A549 treated with AZD9567 at 1 μM for 4 hours (cell line): Measurements from ENCODE around the gene SPTLC1. TPM values are rescaled to one million over a fixed set of nuclear protein-coding genes. Genes with fewer than 3 reads are reported as not detected.

ENCODE experiments used
- total RNA-seq: library from RNA; stranded (reverse); fragments of 200-300 nt; extraction: Qiagen RNA extraction; gene quantifications from 5 replicates; pipeline ENCODE4 v1.2.3, GENCODE V29; 2022; ENCODE audit not compliant: insufficient read depth

The SPTLC1 gene
- 56.1 to 79.6 TPM (median 67.1 TPM) in 5 replicates for total RNA-seq

DNA sequence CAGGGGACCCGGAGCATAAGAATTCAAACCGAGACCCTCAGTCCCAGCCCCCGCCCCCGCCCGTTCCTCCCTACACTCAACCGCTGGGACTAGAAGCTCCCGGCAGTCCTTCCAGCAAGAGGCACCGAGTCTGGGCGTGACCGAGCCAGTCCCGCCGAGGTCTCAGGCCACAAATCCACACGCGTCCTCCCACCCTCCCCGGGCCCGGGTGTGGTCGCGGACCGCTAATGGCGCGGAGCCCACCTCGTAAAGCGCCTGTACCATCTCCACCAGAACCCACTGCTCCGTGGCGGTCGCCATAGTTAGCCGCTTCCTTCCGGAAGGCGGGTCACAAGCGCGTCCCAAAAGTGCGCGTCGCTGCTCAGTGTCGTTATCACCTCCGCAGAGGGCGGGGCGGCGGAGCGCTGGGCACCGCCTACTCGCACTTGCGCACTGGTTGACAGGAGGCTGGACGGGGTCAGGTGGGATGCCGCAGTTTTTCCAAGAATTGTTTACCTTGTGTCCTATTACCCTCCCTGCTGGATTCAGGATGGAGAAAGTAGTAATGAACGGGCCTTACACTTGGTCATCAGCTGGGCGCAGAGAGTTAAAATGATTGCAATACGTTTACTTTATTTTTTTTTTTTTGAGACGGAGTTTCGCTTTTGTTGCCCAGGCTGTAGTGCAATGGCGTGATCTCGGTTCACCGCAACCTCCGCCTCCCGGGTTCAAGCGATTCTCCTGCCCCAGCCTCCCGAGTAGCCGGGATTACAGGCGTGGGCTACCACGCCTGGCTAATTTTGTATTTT, at the start of gene SPTLC1:
TSS of gene SPTLC1 (minus strand) at position 343 of the 788 bp plus-strand sequence. CDS start at position 300, 43 bp downstream.

Other genes starting within 250 kb of the SPTLC1 start
- 1.4 to 2.0 TPM (median 1.6 TPM) in 5 replicates for gene ROR2, start 165.2 kb downstream of the SPTLC1 start, total RNA-seq
- gene IARS1, start 178.3 kb upstream of the SPTLC1 start, total RNA-seq = 88.0 to 147 TPM (median 96.8 TPM) in 5 replicates
- 29.6 to 42.7 TPM (median 31.8 TPM) in 5 replicates for gene NOL8, start 209.9 kb upstream of the SPTLC1 start, total RNA-seq
- gene CENPP, start 210.5 kb upstream of the SPTLC1 start, total RNA-seq = 7.2 to 9.5 TPM (median 7.5 TPM) in 5 replicates